Calu3 (cell line): ENCODE data around the gene ASIC5. TPM values are rescaled to one million over a fixed set of nuclear protein-coding genes. Genes with fewer than 3 reads are reported as not detected.

Experiments
- BruUV-seq: library from RNA; stranded (reverse); fragments of 400-500 nt; replicated peaks from 2 replicates; lab custom pipeline; 2021; lab: Mats Ljungman, UMichigan
- CTCF ChIA-PET: fragments of 300-600 bp; sonication (Branson Sonifier 250); formaldehyde crosslinking; loops from one replicate; lab custom pipeline; 2022; ENCODE audit warnings: antibody characterized with exemption; lab: Charles Lee
- DNase-seq: peaks from one replicate; pipeline ENCODE4 v3.0.0; 2022
- H3K27ac Mint-ChIP-seq: one replicate; pipeline ENCODE4 v1.8.0; 2022; ENCODE audit warnings: mixed read lengths; ENCODE audit not compliant: unreplicated experiment
- H3K27me3 Mint-ChIP-seq: one replicate; pipeline ENCODE4 v1.8.0; 2022; ENCODE audit warnings: mixed read lengths; ENCODE audit not compliant: unreplicated experiment
- H3K36me3 Mint-ChIP-seq: one replicate; pipeline ENCODE4 v1.8.0; 2022; ENCODE audit warnings: mild to moderate bottlenecking, moderate library complexity, mixed read lengths; ENCODE audit not compliant: insufficient read depth, unreplicated experiment
- H3K4me1 Mint-ChIP-seq: one replicate; pipeline ENCODE4 v1.8.0; 2022; ENCODE audit warnings: mild to moderate bottlenecking, low read depth, mixed read lengths; ENCODE audit not compliant: unreplicated experiment
- H3K4me3 Mint-ChIP-seq: one replicate; pipeline ENCODE4 v1.8.0; 2022; ENCODE audit warnings: mild to moderate bottlenecking, low read depth, moderate library complexity, mixed read lengths; ENCODE audit not compliant: unreplicated experiment
- H3K9me3 Mint-ChIP-seq: one replicate; pipeline ENCODE4 v1.8.0; 2022; ENCODE audit warnings: low read depth, mixed read lengths; ENCODE audit not compliant: unreplicated experiment
- intact Hi-C: fragments of 100-400 bp; cut with micrococcal nuclease; formaldehyde crosslinking; loops from one replicate; pipeline ENCODE4 v1.10.0; 2022; ENCODE audit not compliant: unreplicated experiment
- total RNA-seq: library from RNA; stranded (reverse); gene quantifications from 2 replicates; pipeline ENCODE4 v1.2.3, GENCODE V29; 2022
- TF ChIP-seq, protein P1 (sequence below): fragments of 200-600 bp; IDR thresholded peaks from one replicate; pipeline ENCODE4 v1.8.0; 2022; ENCODE audit warnings: antibody characterized with exemption; ENCODE audit not compliant: unreplicated experiment

Gene ASIC5
- total RNA-seq, 1 experiment from 2014 or later, result not detected

DNA sequence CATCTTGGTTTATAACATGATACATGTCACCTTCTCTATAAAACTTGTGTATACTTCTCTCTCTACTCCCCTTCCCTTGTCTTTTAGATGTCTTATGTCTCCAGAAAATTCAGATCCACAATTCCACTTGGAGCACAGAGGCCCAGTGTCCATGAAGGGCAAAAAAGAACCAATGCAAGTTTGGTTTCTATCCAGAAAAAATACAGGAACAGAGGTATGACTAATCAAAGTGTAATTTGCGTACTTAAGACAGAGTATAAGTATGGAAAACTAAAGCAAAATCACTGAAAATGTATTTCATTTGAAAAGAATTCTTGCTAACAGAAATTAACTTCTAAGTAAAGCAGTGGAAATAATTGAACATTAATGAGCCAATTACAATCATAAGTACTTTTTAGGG, 61.1 kb downstream of the ASIC5 start:
- Mint-ChIP-seq H3K36me3 (no peaks in the 10 kb centered on the region), H3K4me1 (no peaks in the 10 kb centered on the region), H3K4me3 (no peak overlapping the region), H3K27me3 (no peaks in the 10 kb centered on the region), H3K9me3 (no peaks in the 10 kb centered on the region), H3K27ac (no peak overlapping the region)
- DNase-seq, result no peak
- BruUV-seq, result no TSS peak
- CTCF ChIA-PET, result no interaction called here
- TF ChIP-seq, protein P1, sequence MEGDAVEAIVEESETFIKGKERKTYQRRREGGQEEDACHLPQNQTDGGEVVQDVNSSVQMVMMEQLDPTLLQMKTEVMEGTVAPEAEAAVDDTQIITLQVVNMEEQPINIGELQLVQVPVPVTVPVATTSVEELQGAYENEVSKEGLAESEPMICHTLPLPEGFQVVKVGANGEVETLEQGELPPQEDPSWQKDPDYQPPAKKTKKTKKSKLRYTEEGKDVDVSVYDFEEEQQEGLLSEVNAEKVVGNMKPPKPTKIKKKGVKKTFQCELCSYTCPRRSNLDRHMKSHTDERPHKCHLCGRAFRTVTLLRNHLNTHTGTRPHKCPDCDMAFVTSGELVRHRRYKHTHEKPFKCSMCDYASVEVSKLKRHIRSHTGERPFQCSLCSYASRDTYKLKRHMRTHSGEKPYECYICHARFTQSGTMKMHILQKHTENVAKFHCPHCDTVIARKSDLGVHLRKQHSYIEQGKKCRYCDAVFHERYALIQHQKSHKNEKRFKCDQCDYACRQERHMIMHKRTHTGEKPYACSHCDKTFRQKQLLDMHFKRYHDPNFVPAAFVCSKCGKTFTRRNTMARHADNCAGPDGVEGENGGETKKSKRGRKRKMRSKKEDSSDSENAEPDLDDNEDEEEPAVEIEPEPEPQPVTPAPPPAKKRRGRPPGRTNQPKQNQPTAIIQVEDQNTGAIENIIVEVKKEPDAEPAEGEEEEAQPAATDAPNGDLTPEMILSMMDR, result no peak
- intact Hi-C loops, result no loop called here

GRCh38 chr4:155802190-155802959, 63.7 kb downstream of the ASIC5 start:
- TF ChIP-seq, protein P1, result no peak
- DNase-seq, result no peak
- intact Hi-C loops, result no loop called here
- Mint-ChIP-seq H3K4me1 (no peaks in the 10 kb centered on the region), H3K9me3 (no peaks in the 10 kb centered on the region), H3K27ac (no peak overlapping the region), H3K36me3 (no peaks in the 10 kb centered on the region), H3K27me3 (no peaks in the 10 kb centered on the region), H3K4me3 (no peak overlapping the region)
- CTCF ChIA-PET, result no interaction called here
- no TSS peak for BruUV-seq

- Mint-ChIP-seq H3K4me1 (no peaks in the 10 kb centered on the region), H3K36me3 (no peaks in the 10 kb centered on the region), H3K27ac (no peak overlapping the region), H3K9me3 (no peaks in the 10 kb centered on the region), H3K4me3 (no peak overlapping the region), H3K27me3 (no peaks in the 10 kb centered on the region)
- TF ChIP-seq, protein P1, result no peak
- CTCF ChIA-PET, result no interaction called here
- intact Hi-C loops, result no loop called here
- no peak for DNase-seq
- BruUV-seq, result no TSS peak
Observed at GRCh38 chr4:155800685-155801343, 65.3 kb downstream of the ASIC5 start.

DNA sequence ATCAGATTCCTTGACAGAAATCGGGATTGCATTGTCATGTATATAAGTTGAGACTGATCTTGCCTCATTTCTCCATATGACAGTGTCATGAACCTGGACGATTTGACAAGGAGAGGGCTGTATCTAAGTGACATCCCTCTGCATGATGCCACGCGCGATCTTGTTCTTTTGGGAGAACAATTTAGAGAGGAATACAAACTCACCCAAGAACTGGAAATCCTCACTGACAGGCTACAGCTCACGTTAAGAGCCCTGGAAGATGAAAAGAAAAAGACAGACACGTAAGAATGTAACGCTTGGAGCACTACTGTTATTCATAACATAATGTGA, 66.3 kb downstream of the ASIC5 start:
- CTCF ChIA-PET, result no interaction called here
- Mint-ChIP-seq H3K9me3 (no peaks in the 10 kb centered on the region), H3K4me1 (no peaks in the 10 kb centered on the region), H3K36me3 (no peaks in the 10 kb centered on the region), H3K4me3 (no peak overlapping the region), H3K27me3 (no peaks in the 10 kb centered on the region), H3K27ac (no peak overlapping the region)
- intact Hi-C loops, result no loop called here
- no peak for DNase-seq
- BruUV-seq, result no TSS peak
- TF ChIP-seq, protein P1, result no peak
